ENCODE data around the gene ANO2.

Gene ANO2

DNA sequence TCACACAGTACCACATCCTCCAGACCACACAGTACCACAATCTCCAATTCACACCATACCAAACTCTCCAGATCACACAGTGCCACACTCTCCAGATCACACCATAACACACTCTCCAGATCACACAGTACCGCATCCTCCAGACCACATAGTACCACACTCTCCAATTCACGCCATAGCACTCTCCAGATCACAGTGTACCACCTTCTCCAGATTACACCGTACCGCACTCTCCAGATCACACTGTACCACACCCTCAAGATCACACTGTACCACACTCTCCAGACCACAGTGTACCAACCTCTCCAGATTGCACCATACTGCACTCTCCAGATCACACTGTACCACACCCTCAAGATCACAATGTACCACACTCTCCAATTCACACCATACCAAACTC, 328.2 kb downstream of the ANO2 start:
- TF ChIP-seq, protein P1, sequence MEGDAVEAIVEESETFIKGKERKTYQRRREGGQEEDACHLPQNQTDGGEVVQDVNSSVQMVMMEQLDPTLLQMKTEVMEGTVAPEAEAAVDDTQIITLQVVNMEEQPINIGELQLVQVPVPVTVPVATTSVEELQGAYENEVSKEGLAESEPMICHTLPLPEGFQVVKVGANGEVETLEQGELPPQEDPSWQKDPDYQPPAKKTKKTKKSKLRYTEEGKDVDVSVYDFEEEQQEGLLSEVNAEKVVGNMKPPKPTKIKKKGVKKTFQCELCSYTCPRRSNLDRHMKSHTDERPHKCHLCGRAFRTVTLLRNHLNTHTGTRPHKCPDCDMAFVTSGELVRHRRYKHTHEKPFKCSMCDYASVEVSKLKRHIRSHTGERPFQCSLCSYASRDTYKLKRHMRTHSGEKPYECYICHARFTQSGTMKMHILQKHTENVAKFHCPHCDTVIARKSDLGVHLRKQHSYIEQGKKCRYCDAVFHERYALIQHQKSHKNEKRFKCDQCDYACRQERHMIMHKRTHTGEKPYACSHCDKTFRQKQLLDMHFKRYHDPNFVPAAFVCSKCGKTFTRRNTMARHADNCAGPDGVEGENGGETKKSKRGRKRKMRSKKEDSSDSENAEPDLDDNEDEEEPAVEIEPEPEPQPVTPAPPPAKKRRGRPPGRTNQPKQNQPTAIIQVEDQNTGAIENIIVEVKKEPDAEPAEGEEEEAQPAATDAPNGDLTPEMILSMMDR (IDR thresholded peaks at IDR 0.05; ENCODE audit: low read depth, low read length) = no peak
- H3K4me3 ChIP-seq (ENCODE audit: low read depth, low read length) = no peak overlapping the region

DNA sequence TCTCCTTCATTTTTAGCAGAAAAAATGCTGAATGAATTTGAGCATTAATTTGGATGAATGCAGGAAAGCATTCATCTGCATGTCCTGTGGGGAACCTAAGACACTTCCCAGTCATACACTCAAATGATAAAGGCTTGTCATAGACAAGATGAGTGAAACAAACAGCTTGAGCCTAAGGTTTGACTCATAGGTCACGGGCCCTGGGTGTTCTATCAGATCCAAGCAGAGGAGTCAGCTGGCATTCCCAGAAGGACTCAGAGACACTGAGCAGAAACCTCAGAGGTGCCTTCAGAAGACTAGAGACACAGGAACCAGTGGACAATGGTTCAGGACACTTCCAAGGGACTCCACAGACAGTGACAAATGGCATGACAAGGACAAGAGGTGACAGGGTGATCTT, 329.3 kb downstream of the ANO2 start:
- H3K4me3 ChIP-seq (ENCODE audit: low read depth, low read length) = no peak overlapping the region
- TF ChIP-seq, protein P1 (IDR thresholded peaks at IDR 0.05; ENCODE audit: low read depth, low read length) = no peak

DNA sequence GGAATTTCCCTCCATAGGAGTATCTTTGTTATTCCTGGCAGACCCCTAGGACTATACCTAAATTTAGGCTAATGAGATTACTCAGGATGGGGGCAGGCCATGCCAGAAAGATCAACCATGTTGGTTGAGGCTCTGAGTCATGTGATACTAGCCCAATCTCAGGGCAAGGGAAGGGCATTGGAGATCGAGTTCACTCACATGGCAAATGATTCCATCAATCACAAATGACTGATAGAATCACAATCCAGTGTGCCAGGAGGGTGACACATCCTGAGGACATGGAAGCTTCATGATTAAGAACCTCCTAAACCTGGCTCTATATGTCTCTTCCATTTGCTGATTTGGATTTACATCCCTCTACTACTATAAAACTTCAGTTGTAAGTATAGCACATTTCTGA, 330.8 kb downstream of the ANO2 start:
- TF ChIP-seq, protein P1 (IDR thresholded peaks at IDR 0.05; ENCODE audit: low read depth, low read length) = no peak
- H3K4me3 ChIP-seq (ENCODE audit: low read depth, low read length) = no peak overlapping the region

DNA sequence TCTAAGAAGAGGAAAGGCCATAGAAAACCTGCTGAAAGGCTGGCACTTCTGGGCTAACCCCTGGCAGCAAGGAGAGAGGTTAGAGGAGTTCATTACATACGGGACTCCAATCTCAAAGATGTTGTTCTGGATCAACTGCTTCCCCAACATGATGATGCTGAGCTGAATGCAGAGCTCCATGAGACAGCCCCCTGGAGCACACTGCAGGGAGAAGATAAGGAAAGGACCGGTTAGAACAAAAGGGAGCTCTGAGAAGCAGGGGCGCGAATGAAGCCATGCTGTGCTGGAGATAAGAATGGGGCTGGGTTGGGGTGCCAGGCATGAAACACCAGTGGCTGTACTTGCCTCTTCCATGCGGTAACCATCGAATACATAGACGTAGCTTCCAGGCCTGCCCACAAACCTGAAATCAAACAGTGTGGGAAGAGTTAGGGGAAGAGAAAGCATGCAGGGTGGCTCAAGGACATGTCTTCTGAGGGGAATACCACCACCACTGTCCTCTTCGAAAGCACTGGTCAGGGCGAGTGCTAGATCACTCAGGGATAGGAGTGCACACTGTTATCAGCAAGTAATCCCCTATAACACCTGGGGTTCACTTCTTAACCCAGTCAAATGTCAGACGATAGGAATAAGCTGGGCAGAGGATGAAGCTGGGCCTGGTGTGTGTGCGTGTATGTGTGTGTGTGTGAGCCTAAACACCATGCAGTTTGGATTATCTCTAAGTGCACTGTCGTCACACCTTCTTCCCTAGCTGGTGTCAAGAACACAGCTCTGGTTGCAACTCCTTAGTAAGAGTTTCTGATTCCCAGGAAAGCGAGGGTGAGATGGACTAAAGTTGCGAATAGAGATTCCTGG, 332.3 kb downstream of the ANO2 start:
- no peak overlapping the region for H3K4me3 ChIP-seq (ENCODE audit: low read depth, low read length)
- TF ChIP-seq, protein P1 (IDR thresholded peaks at IDR 0.05; ENCODE audit: low read depth, low read length) = no peak

DNA sequence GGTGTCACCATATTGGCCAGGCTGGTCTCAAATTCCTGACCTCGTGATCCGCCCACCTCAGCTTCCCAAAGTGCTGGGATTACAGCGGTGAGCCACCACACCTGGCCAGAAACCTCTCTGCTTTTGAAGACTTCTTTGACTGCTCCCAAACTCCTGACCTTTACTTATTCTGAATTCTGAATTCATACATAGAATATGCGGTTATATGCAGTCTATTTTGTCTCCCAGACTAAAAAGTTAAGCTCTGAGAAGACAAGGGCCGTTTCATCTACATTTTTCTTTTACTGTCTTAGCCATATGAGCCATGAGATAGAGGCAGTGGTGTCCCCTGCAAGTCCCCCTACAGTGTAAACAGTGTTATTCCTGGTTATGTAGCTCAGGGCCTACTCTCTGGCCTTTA, 333.9 kb downstream of the ANO2 start:
- H3K4me3 ChIP-seq (ENCODE audit: low read depth, low read length) = no peak overlapping the region
- TF ChIP-seq, protein P1 (IDR thresholded peaks at IDR 0.05; ENCODE audit: low read depth, low read length) = no peak

DNA sequence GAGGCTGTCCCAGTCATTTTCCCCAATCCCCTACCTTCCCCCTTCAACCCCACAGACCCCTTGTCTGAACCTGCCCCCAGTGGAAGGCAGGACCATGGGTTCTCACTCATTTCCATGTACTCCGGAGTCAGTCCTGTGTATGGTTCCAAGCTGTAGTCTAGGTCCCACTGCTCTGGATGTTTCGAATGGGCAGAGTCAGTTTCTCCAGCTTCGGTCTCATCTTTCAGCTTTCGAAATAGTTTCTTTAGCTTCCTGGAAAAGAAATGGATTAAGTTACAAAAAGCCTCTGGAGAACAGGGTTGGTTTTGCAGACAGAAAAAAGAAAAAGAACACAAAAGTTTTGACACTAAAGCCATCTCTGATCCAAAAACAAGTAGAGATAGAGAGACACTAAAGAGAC, 345.7 kb downstream of the ANO2 start:
- H3K4me3 ChIP-seq (ENCODE audit: low read depth, low read length) = no peak overlapping the region
- TF ChIP-seq, protein P1 (IDR thresholded peaks at IDR 0.05; ENCODE audit: low read depth, low read length) = no peak

DNA sequence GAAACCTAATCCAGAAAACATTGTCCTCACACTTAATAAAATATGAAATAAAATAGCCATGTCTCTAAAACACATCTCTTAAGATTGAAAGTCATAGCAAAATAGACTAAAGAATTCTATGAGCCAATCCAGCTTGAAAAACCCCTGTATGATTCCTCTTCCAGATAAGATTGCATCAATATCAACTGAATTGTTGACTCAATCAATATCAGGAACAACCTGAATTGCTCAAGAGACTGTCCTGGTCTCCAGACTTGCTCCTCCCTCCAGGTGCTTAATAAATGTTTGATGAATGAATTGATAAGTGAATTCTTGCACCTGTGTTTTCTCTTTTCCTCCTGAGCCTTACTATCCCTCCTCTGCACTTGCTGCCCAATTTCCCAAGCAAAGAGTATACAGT, 351.1 kb downstream of the ANO2 start:
- H3K4me3 ChIP-seq (ENCODE audit: low read depth, low read length) = no peak overlapping the region
- TF ChIP-seq, protein P1 (IDR thresholded peaks at IDR 0.05; ENCODE audit: low read depth, low read length) = no peak
